HUES48 (cell line): Measurements from ENCODE around the gene SELL.
A peak's percentile ranks its signal among the peaks of the same experiment; 100 is the strongest.

ENCODE experiments used
- H3K27ac ChIP-seq: one replicate; pipeline ENCODE4 v1.7.0; 2013; ENCODE audit warnings: low read depth, low read length, inconsistent platforms
- H3K27me3 ChIP-seq: 2 replicates; pipeline ENCODE4 v1.6.1; 2013; ENCODE audit warnings: mild to moderate bottlenecking, low read length; ENCODE audit not compliant: control insufficient read depth, insufficient read depth
- H3K36me3 ChIP-seq: 2 replicates; pipeline ENCODE4 v1.6.1; 2013; ENCODE audit warnings: low read length; ENCODE audit not compliant: control insufficient read depth, insufficient read depth
- H3K4me1 ChIP-seq: 2 replicates; pipeline ENCODE4 v1.6.1; 2013; ENCODE audit warnings: mild to moderate bottlenecking, low read length; ENCODE audit not compliant: control insufficient read depth, insufficient read depth
- H3K4me3 ChIP-seq: 2 replicates; pipeline ENCODE4 v1.5.1; 2013; ENCODE audit warnings: mild to moderate bottlenecking, low read depth, low read length
- H3K9ac ChIP-seq: 2 replicates; pipeline ENCODE4 v1.6.1; 2013; ENCODE audit warnings: mild to moderate bottlenecking, low read depth, low read length, moderate library complexity
- H3K9me3 ChIP-seq: 2 replicates; pipeline ENCODE4 v1.6.1; 2013; ENCODE audit warnings: low read length; ENCODE audit not compliant: control insufficient read depth, insufficient read depth

The SELL gene

DNA sequence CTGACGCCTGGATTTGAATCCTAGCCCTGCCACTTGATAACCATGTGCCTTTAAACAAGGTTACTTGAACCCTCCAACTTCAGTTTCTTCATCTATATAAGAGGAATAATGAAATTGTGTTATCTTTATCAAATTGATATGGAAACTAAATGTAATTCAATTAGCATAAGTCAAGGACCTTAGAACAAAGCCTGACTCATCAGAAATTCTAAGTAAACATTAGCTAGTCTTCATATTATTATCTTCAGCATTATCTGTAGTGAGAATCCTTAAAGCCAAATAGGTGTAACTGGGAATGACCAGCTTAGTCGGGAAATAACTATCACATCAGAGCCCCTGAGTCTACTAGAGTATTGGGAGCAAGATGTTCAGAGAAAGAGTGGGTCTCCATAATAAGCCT is 6.6 kb downstream of the SELL start:
- no peaks in the 10 kb centered on the region for H3K4me1 ChIP-seq
- H3K27ac ChIP-seq, result no peak overlapping the region
- H3K27me3 ChIP-seq, result no peaks in the 10 kb centered on the region
- H3K9me3 ChIP-seq, result no peaks in the 10 kb centered on the region
- no peak overlapping the region for H3K9ac ChIP-seq
- H3K4me3 ChIP-seq, result no peak overlapping the region
- no peaks in the 10 kb centered on the region for H3K36me3 ChIP-seq

DNA sequence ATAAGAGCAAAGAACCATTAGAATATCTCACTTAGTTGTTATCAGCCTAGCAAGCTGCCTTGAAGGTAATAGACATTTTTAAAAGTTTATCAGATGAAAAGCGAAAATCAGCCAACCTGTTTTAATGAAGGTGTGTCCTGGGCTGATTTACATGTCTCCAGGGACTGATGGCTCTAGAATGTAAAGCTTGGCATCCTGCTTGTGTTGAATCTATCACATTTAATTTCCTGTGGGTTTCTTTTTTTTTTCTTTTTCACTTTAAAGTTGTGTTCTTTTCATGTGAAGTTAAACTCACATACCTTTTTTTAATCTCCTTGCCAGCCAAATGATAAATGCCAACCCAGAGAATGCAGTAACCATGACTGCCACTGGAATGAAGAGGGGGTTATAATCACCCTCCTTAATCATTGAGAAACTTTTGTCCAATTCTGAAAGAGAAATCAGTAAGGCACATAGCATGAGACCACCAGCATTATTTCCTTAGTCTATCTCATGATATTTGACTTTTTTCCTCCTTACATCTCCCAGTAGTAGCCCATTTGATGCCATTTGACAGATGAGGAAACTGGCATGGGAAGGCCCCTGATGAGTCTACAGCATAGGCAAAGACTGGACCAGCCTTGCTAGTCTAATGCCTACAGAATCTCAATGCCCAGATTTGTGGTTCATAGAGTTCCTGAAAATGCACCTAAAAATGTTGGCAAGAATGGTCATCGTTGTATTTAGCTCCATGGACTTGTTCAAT is 10.0 kb downstream of the SELL start:
- no peaks in the 10 kb centered on the region for H3K9me3 ChIP-seq
- no peak overlapping the region for H3K27ac ChIP-seq
- H3K4me3 ChIP-seq, result no peak overlapping the region
- no peaks in the 10 kb centered on the region for H3K27me3 ChIP-seq
- H3K4me1 ChIP-seq, result no peaks in the 10 kb centered on the region
- H3K36me3 ChIP-seq, result no peaks in the 10 kb centered on the region
- no peak overlapping the region for H3K9ac ChIP-seq

DNA sequence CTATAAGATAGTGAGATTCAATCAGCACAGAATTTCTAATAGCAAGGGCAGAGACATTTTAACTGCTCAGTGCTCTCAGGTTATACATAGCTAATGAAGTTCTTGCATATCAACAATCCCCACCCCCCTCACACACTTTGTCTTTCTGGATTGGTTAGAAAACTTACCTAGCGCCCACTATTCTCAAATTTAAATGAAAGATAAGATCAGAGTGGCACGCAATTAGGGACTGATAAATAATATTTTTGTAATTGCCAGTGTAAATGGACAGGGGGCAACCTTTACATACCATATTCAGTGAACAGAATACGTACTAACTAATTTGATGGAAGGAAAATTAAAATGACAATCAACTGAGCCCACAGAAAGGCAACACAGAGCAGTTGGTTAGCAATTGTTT is 11.7 kb downstream of the SELL start:
- 0 out of 2 replicates have a peak, but pooled peaks cover 3% of the 10 kb centered on the region for H3K27me3 ChIP-seq
- H3K27ac ChIP-seq, result no peak overlapping the region
- H3K9ac ChIP-seq, result no peak overlapping the region
- H3K36me3 ChIP-seq, result no peaks in the 10 kb centered on the region
- no peak overlapping the region for H3K4me3 ChIP-seq
- no peaks in the 10 kb centered on the region for H3K9me3 ChIP-seq
- H3K4me1 ChIP-seq, result no peaks in the 10 kb centered on the region

DNA sequence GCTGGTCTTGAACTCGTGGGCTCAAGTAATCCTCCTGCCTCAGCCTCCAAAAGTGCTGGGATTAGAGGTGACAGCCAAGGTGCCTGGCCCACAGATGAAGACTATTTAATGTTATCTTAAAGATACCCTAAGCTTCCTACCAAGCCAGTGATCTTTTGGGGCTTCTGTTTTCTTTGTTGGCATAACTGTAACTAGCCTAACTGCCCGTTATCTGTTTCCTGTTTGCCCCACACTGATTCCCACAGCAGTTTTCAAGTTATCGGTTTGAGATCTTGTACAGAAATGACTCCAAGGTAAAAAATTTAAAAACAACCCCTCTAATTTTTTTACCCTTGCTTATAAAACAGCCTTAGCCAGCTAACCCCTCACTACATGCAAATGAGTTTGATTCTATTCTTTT is 12.4 kb downstream of the SELL start:
- Histone ChIP-seq H3K9me3 (no peaks in the 10 kb centered on the region), H3K27me3 (0 out of 2 replicates have a peak, but pooled peaks cover 3% of the 10 kb centered on the region), H3K4me3 (no peak overlapping the region), H3K36me3 (no peaks in the 10 kb centered on the region), H3K4me1 (no peaks in the 10 kb centered on the region), H3K9ac (no peak overlapping the region), H3K27ac (no peak overlapping the region)

DNA sequence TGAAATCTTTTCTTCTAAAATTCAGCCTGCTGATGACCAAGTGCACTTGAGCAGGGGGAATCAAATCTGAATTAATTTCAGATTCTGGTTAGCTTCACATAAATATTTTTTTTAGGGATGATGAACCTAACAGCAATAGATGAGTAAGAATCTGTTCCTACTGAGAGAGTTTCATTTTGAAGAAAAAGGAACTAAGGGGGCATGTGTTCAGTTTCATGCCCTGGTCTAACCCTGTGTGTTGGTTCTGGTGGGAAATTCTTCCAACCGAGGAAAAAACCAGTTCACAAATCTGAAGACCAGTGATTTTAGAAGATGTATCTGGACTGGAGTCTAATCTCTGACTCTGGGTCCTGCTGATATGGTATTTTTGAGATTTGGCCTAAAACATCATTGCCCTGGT is 13.7 kb downstream of the SELL start:
- H3K27ac ChIP-seq, result no peak overlapping the region
- no peaks in the 10 kb centered on the region for H3K36me3 ChIP-seq
- no peak overlapping the region for H3K4me3 ChIP-seq
- no peaks in the 10 kb centered on the region for H3K9me3 ChIP-seq
- no peaks in the 10 kb centered on the region for H3K4me1 ChIP-seq
- no peak overlapping the region for H3K9ac ChIP-seq
- peaks cover 4% of the 10 kb centered on the region; the same call in 1 of the 2 replicates for H3K27me3 ChIP-seq

DNA sequence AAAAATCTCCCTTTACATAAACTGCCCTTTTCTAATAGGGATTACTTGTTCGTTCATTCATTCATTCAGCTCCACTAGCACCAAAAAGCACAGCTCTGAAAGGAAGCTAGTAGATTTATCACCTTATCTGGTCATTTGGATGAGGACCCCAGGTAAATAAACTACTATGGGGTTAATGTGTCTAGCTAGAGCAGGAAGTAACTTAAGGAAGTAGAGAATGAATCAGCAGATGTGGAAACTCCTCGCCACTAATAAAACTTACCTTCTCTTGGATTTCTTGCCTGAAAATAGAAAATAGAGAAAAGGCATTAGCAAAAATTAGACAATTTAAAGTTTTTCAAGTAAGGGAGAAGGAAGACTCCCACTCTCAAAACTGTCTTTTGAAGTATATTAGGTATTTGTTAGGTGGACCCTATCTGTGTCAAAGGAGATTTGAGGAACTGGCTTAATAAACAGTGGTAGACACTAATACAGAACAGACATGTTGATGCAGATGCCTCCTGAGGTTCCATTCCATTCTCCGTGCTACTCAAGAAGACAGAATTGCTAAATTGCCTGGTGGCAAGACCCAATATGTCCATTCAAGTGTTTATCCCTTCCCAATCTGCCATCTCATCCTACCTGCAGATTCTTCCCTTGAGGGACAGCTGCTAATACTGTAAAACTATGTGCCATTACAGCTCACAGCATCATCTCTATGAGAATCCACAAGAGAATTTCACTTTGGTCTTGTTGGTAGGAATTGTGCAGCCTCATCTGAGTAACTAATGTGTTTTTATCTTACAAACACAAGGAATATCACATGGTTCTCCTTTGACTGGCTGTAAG is 14.9 kb downstream of the SELL start:
- Histone ChIP-seq H3K9me3 (no peaks in the 10 kb centered on the region), H3K4me1 (0 out of 2 replicates have a peak, but pooled peaks cover 4% of the 10 kb centered on the region), H3K27me3 (peaks cover 14% of the 10 kb centered on the region), H3K4me3 (no peak overlapping the region), H3K27ac (no peak overlapping the region), H3K36me3 (no peaks in the 10 kb centered on the region), H3K9ac (no peak overlapping the region)

DNA sequence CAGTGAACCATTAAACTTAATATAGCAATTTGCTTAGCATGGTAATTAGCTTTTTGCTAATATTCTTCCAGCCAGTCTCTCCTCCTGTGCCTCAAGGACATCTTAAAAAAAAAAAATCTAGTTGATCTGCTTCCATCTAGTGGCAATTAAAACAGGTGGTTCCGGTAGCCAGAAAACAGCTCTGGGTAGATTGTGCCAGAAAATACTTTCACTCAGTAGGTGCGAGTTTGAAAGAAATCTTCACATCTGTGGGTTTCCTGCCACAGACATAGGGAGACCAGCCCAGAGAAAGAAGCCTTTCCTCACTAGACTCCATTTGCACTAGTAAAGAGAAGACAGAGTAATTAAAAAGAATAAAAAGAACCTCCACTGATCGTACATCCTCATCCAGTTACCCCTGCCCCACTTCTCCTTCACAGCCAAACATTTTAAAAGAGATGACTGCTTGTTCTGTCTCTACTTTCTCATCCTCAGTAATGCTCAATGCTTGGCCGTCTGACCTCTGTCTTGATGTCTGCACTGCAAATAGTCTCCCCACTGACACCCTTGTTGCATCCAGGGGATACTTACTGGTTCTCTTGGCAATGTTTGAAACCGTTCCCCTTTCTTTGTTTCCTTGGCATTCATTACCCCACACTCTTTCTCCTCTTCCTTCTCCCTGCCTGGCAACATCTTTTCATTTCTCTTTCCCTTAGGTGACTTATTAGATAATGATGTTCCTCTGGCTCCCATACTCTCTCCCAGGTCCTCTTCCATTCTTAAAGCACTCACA is 16.9 kb downstream of the SELL start:
- Histone ChIP-seq H3K4me1 (peaks cover 24% of the 10 kb centered on the region), H3K4me3 (no peak overlapping the region), H3K9ac (no peak overlapping the region), H3K27ac (no peak overlapping the region), H3K27me3 (peaks cover 34% of the 10 kb centered on the region), H3K9me3 (no peaks in the 10 kb centered on the region), H3K36me3 (no peaks in the 10 kb centered on the region)

DNA sequence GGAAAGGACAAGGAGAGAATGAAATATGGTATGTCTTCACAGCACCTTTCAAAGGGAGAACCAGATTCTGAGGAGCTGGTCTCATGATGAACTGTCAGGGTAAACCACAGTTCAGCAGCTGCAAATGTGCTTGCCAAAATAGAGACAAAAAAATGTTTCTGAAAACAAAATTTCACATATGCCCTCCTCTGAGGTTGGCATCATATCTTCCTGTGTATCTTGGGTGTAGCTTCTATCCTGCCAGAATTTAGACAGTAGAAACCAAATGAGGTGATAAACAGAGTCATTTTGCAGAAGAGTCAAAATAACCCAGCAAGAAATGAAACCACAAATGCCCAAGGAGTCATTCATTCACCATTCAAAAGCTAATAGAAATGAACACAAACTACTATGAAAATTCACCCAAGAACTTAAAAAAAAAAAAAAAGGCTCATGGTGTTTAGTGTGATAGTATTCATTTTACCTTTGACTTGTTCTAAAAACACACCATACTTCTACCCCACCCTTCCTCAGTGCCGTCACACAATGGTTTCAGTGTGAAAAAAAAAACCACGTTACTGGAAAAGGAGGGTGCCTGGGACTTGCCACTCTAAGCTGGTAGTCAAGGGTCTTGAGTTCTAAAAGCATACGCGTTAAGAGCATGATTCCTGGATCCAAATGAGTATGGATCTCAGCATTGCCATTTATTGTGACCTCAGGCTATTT is 18.5 kb downstream of the SELL start:
- Histone ChIP-seq H3K9ac (no peak overlapping the region), H3K27ac (no peak overlapping the region), H3K36me3 (no peaks in the 10 kb centered on the region), H3K4me1 (peaks cover 25% of the 10 kb centered on the region), H3K9me3 (no peaks in the 10 kb centered on the region), H3K27me3 (peaks cover 45% of the 10 kb centered on the region), H3K4me3 (no peak overlapping the region)

DNA sequence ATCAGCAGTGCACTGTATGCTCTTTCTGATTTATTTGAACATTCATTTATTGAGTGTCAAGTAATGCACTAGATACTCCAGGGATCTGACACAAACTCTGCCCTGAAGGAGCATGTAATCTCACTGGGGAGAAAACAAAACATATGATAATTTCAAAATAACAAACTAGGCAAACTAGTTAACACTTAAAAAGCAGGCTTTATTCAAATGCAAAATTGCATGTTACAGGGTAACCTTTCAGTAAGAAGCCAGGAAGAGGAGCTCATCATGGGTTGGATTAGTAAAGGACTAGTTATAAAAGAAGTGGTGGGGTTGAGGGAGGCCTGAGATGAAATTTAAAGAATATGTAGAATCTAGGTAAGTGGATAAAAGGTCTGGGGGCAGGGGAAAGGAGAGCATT is 20.9 kb downstream of the SELL start:
- no peak overlapping the region for H3K9ac ChIP-seq
- H3K36me3 ChIP-seq, result no peaks in the 10 kb centered on the region
- peaks cover 25% of the 10 kb centered on the region for H3K4me1 ChIP-seq
- H3K9me3 ChIP-seq, result no peaks in the 10 kb centered on the region
- H3K4me3 ChIP-seq, result peak overlapping the region; percentile 16; the same call in 1 of the 2 replicates
- H3K27me3 ChIP-seq, result peaks cover 56% of the 10 kb centered on the region
- H3K27ac ChIP-seq, result no peak overlapping the region

DNA sequence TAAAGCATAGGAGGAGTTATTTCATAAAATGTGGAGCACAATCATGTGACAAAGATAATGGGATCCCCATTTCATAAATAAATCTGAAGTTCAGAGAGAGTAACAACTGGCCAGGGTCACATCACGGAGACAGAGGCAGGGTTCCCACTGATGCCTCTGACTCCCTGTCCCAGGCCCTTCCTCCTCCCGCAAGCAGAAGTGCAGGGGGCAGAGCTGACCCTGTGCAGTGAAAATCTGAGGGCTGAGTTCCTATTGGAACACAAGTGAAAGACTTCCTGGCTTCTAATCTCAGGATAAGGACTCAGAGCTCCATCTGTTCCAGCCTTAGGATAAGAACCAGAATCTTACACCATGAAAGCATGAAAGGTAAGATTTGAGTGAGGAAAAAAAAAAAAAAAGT is 22.0 kb downstream of the SELL start:
- Histone ChIP-seq H3K9me3 (no peaks in the 10 kb centered on the region), H3K4me1 (peaks cover 25% of the 10 kb centered on the region), H3K4me3 (no peak overlapping the region), H3K27ac (no peak overlapping the region), H3K9ac (no peak overlapping the region), H3K36me3 (no peaks in the 10 kb centered on the region), H3K27me3 (peaks cover 64% of the 10 kb centered on the region)
